HL-60 (cell line): ENCODE measurements around the gene COQ10B.

Source experiments
- DNase-seq, 2 experiments: peaks; one replicate each; pipeline ENCODE4 v3.0.0-alpha.2; 2010 to 2020; ENCODE audit warnings: low read depth in 1 of 2, low spot score in 1 of 2
- H3K27ac ChIP-seq: fragments of 250-450 bp; sonication (Bioruptor Pico); replicated peaks from 2 replicates; pipeline ENCODE4 v1.5.1; 2020; ENCODE audit warnings: mild to moderate bottlenecking, moderate library complexity
- H3K27me3 ChIP-seq: fragments of 250-450 bp; sonication (Bioruptor Pico); 2 replicates; pipeline ENCODE4 v1.5.1; 2021; ENCODE audit warnings: mild to moderate bottlenecking, moderate library complexity; ENCODE audit not compliant: insufficient read depth, poor library complexity, severe bottlenecking
- H3K4me3 ChIP-seq: replicated peaks from 2 replicates; pipeline ENCODE4 v1.5.1; 2011; ENCODE audit warnings: mild to moderate bottlenecking, control low read depth, low read length; ENCODE audit not compliant: insufficient read depth
- CTCF ChIP-seq: IDR thresholded peaks from one replicate; pipeline ENCODE4 v1.5.1; 2011; ENCODE audit warnings: low read length, control low read depth, inconsistent platforms; ENCODE audit not compliant: insufficient read depth
- GABPA ChIP-seq: IDR thresholded peaks from 2 replicates; pipeline ENCODE4 v1.6.1; 2012; ENCODE audit warnings: low read depth
- POLR2AphosphoS5 ChIP-seq: IDR thresholded peaks from 2 replicates; pipeline ENCODE4 v1.6.1; 2012; ENCODE audit warnings: low read depth
- REST ChIP-seq: IDR thresholded peaks from 2 replicates; pipeline ENCODE4 v1.6.1; 2012; ENCODE audit warnings: low read depth; ENCODE audit not compliant: insufficient replicate concordance
- SPI1 ChIP-seq: IDR thresholded peaks from 2 replicates; pipeline ENCODE4 v1.6.1; 2012; ENCODE audit warnings: low read depth, mild to moderate bottlenecking, borderline replicate concordance

The COQ10B gene

GRCh38 chr2:197504512-197504911 is 51.2 kb downstream of the COQ10B start:
- TF ChIP-seq SPI1 (no peak), POLR2AphosphoS5 (no peak), GABPA (no peak), CTCF (no peak), REST (no peak)
- Histone ChIP-seq H3K27ac (no peak overlapping the region), H3K27me3 (no peaks in the 10 kb centered on the region), H3K4me3 (no peak overlapping the region)
- no peak for DNase-seq

GRCh38 chr2:197506658-197507057 is 53.3 kb downstream of the COQ10B start:
- TF ChIP-seq SPI1 (no peak), POLR2AphosphoS5 (no peak), CTCF (no peak), GABPA (no peak), REST (no peak)
- no peaks in the 10 kb centered on the region for H3K27me3 ChIP-seq
- H3K27ac ChIP-seq, result no peak overlapping the region
- no peak for DNase-seq
- no peak overlapping the region for H3K4me3 ChIP-seq

GRCh38 chr2:197513915-197514314 is 60.6 kb downstream of the COQ10B start:
- DNase-seq, result no peak
- H3K27ac ChIP-seq, result no peak overlapping the region
- no peak for TF ChIP-seq CTCF
- TF ChIP-seq GABPA, result no peak

GRCh38 chr2:197514754-197515153 is 61.4 kb downstream of the COQ10B start:
- Histone ChIP-seq H3K4me3 (no peak overlapping the region), H3K27me3 (no peaks in the 10 kb centered on the region), H3K27ac (peak overlapping the region; percentile 80)
- TF ChIP-seq REST (no peak), POLR2AphosphoS5 (no peak), CTCF (no peak), SPI1 (no peak), GABPA (no peak)
- peak in 1 of 2 experiments; percentile 5 for DNase-seq

More at GRCh38 chr2:197513915-197514314, 60.6 kb downstream of the COQ10B start:
- Histone ChIP-seq H3K27me3 (no peaks in the 10 kb centered on the region), H3K4me3 (no peak overlapping the region)
